ENCODE data around the gene LKAAEAR1. TPM values are rescaled to one million over a fixed set of nuclear protein-coding genes. Genes with fewer than 3 reads are reported as not detected.
"Not testable (repeated sequence)": the region's sequence is repeated elsewhere in the genome, so short reads cannot be mapped to it uniquely, and the experiment has no call there.

The LKAAEAR1 gene, protein sequence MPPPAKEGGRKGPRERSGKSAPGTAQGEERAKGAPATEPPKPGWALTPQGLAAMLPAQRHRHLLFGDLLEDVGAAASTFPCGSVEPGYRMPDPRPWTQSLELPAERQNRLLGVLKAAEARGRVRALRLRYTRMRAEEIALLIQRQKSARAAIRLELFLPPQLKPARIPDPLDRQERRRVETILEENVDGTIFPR
- under 1 TPM in 1 of 4 donors, not detected in 3; 0.81 TPM for total RNA-seq

DNA sequence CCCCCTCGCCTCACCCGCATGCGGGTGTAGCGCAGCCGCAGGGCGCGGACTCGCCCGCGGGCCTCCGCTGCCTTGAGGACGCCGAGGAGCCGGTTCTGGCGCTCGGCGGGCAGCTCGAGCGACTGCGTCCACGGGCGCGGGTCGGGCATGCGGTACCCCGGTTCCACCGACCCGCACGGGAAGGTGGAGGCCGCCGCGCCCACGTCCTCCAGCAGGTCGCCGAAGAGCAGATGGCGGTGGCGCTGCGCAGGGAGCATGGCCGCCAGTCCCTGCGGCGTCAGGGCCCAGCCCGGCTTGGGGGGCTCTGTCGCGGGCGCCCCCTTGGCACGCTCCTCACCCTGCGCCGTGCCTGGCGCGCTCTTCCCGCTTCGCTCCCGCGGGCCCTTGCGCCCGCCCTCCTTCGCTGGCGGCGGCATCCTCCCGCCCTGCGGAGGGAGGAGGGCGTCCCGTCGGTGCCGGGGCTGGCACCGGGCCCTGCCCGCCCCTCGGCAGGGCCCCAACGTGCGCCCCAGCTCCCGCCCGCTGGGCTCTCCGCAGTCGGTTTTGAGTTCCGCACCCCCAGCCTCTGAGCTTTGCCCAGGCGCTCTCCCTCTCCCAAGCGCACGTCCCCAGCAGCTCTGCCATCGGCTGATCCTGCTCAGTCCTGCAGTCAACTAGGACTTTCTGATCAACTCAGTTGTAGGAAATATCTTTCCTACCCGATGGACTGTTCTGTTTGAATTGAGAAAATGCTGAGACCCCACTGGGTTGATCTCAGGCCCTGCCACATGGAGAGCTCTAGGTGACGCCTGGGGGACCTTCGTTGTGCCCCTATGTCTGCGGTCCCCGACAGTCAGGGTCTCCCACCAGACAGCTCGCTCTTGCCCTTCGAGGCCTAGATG, at the start of gene LKAAEAR1:
Gene LKAAEAR1 (minus strand): TSS at position 595 of the 881 bp plus-strand sequence. CDS start 179 bp downstream, at position 416.
- Histone ChIP-seq H3K9me3 (peaks cover 0 to 3% (median 0%) of the 10 kb centered on the region in 3 donors), H3K27me3 (peaks cover 53% of the 10 kb centered on the region), H3K4me3 (peak within 1 kb of the TSS; percentile 23 to 62), H3K27ac (no peak within 1 kb of the TSS), H3K4me1 (peaks cover 0 to 42% (median 13%) of the 10 kb centered on the region in 3 donors), H3K36me3 (no peaks in the 10 kb centered on the region)
- ATAC-seq: no peak
- 0% methylated on average over 3 of the region's 86 CpGs; no CpG with 5 or more reads in 1 of the 2 donors for WGBS, 2 donors (ENCODE audit: low coverage in 1 of 2)
- TF ChIP-seq POLR2A (IDR thresholded peaks at IDR 0.05): peak in 1 of 2 donors; percentile 6
- no peak for TF ChIP-seq POLR2AphosphoS5 (IDR thresholded peaks at IDR 0.05)

DNA sequence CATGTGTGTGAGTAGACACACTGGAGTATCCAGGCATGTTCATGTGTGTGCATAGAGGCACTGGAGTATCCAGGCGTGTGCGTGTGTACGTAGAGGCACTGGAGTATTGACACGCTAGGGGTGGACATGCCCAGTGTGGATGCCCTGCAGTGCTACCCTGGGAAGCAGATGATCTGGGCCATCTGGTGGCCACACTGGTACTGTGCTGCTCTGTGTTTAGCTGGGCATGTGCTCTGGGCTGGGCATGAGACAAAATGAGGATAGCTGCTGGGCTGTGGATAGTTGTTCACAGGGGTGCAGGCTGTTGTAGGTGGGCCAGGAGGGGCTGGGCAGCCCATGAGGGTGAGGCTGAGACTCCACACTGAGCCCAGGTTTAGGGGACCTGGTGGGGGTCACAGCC, 47.2 kb upstream of the LKAAEAR1 start:
- Histone ChIP-seq H3K36me3 (no peaks in the 10 kb centered on the region), H3K4me3 (no peak overlapping the region), H3K4me1 (no peaks in the 10 kb centered on the region), H3K27me3 (peaks cover 44% of the 10 kb centered on the region), H3K27ac (no peak overlapping the region), H3K9me3 (no peaks in the 10 kb centered on the region)
- WGBS, 2 donors (ENCODE audit: low coverage in 1 of 2): 72 to 90% methylated on average over 2 to 4 of the region's 4 CpGs
- ATAC-seq: no peak
- TF ChIP-seq, protein P1, sequence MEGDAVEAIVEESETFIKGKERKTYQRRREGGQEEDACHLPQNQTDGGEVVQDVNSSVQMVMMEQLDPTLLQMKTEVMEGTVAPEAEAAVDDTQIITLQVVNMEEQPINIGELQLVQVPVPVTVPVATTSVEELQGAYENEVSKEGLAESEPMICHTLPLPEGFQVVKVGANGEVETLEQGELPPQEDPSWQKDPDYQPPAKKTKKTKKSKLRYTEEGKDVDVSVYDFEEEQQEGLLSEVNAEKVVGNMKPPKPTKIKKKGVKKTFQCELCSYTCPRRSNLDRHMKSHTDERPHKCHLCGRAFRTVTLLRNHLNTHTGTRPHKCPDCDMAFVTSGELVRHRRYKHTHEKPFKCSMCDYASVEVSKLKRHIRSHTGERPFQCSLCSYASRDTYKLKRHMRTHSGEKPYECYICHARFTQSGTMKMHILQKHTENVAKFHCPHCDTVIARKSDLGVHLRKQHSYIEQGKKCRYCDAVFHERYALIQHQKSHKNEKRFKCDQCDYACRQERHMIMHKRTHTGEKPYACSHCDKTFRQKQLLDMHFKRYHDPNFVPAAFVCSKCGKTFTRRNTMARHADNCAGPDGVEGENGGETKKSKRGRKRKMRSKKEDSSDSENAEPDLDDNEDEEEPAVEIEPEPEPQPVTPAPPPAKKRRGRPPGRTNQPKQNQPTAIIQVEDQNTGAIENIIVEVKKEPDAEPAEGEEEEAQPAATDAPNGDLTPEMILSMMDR (IDR thresholded peaks at IDR 0.05): no peak
- TF ChIP-seq POLR2A (IDR thresholded peaks at IDR 0.05) (no peak), EP300 (IDR thresholded peaks at IDR 0.05) (no peak), POLR2AphosphoS5 (IDR thresholded peaks at IDR 0.05) (no peak)

DNA sequence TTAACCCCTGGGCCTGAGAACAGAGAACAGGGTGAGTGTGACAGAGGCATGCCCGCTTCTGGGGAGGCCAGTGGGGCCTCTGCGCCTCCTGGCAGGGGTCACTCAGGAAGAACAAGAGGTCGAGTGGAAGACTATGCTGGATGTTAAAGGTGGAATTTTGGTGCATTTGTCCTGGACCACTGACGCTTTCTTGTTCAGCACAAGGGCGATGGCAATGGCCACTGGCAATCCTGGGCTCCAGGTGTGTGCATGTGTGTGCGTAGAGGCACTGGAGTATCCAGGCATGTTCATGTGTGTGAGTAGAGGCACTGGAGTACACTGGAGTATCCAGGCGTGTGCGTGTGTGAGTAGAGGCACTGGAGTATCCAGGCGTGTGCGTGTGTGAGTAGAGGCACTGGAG, 46.7 kb upstream of the LKAAEAR1 start:
- H3K27ac ChIP-seq: no peak overlapping the region
- no peaks in the 10 kb centered on the region for H3K9me3 ChIP-seq
- ATAC-seq: no peak
- 48 to 64% methylated on average over 3 to 7 of the region's 10 CpGs for WGBS, 2 donors (ENCODE audit: low coverage in 1 of 2)
- peaks cover 44% of the 10 kb centered on the region for H3K27me3 ChIP-seq
- no peak for TF ChIP-seq POLR2AphosphoS5 (IDR thresholded peaks at IDR 0.05)
- TF ChIP-seq EP300 (IDR thresholded peaks at IDR 0.05): no peak
- TF ChIP-seq POLR2A (IDR thresholded peaks at IDR 0.05): no peak
- TF ChIP-seq, protein P1 (IDR thresholded peaks at IDR 0.05): no peak
- no peaks in the 10 kb centered on the region for H3K4me1 ChIP-seq
- no peaks in the 10 kb centered on the region for H3K36me3 ChIP-seq
- H3K4me3 ChIP-seq: no peak overlapping the region

DNA sequence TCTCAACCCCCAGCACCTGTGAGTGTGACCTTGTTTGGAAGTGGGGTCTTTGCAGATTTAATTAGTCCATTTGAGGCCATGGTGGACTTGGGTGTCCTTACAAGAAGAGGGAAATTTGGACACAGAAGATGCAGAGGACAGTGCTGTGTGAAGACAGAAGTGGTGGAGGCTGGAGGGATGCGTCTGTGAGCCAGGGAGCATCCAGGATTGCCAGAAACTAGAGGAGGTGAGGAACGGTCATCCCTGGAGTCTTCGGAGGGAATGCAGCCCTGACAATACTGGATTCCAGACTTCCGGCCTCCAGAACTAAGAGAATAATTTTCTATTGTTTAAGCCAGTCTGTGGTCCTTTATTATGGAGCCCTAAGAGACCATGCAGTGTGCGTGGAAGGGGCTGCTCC, 46.1 kb upstream of the LKAAEAR1 start:
- no peak for ATAC-seq
- no peak for TF ChIP-seq POLR2AphosphoS5 (IDR thresholded peaks at IDR 0.05)
- no peak overlapping the region for H3K4me3 ChIP-seq
- no peak overlapping the region for H3K27ac ChIP-seq
- peaks cover 44% of the 10 kb centered on the region for H3K27me3 ChIP-seq
- no peaks in the 10 kb centered on the region for H3K9me3 ChIP-seq
- WGBS, 2 donors (ENCODE audit: low coverage in 1 of 2): 53 to 63% methylated on average over 2 to 5 of the region's 5 CpGs
- no peaks in the 10 kb centered on the region for H3K4me1 ChIP-seq
- H3K36me3 ChIP-seq: no peaks in the 10 kb centered on the region

DNA sequence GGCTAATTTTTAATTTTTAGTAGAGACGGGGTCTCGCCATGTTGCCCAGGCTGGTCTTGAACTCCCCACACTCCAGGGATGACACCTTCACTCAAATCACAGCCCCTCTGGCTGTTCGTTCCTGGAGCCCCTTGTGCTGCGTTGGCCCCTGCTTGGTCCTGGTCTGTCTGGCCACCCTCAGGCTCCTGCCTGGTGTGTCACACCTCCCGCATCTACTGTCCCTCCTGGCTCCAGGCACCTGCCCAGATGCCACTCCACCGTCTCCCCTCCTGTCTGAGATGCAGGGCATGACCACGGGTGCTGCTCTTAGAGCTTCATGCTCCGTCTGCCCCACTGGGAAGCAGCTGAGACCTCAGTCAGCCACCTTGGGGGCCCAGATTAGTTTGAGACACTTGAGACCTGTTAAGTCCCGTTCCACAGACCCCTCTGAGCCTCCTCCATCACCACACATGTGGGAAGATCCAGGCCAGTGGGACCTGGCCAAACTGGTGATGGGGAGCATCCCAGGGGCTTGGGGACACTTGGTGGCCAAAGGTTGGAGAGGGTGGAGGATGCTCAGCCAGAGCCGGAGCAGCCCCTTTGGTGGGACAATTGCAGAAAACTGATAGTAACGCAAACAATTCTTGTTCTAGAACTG, 45.1 kb upstream of the LKAAEAR1 start:
- WGBS, 2 donors (ENCODE audit: low coverage in 1 of 2): 92% methylated on average over 5 of the region's 11 CpGs; no CpG with 5 or more reads in 1 of the 2 donors
- H3K4me1 ChIP-seq: no peaks in the 10 kb centered on the region
- no peak overlapping the region for H3K4me3 ChIP-seq
- no peaks in the 10 kb centered on the region for H3K36me3 ChIP-seq
- no peak overlapping the region for H3K27ac ChIP-seq
- no peaks in the 10 kb centered on the region for H3K9me3 ChIP-seq
- H3K27me3 ChIP-seq: peaks cover 46% of the 10 kb centered on the region
- ATAC-seq: no peak
- TF ChIP-seq EP300 (IDR thresholded peaks at IDR 0.05): no peak

- WGBS, 2 donors (ENCODE audit: low coverage in 1 of 2): 78% methylated on average over 10 to 11 of the region's 11 CpGs
- peaks cover 48% of the 10 kb centered on the region for H3K27me3 ChIP-seq
- not testable (repeated sequence) for H3K4me3 ChIP-seq, H3K36me3 ChIP-seq, H3K9me3 ChIP-seq, H3K27ac ChIP-seq, H3K4me1 ChIP-seq, ATAC-seq
Measured at GRCh38 chr20:64123517-64123916, 39.3 kb upstream of the LKAAEAR1 start.

GRCh38 chr20:64122927-64123326, 38.7 kb upstream of the LKAAEAR1 start:
- WGBS, 2 donors (ENCODE audit: low coverage in 1 of 2): 74 to 76% methylated on average over 5 to 11 of the region's 11 CpGs
- not testable (repeated sequence) for H3K9me3 ChIP-seq, ATAC-seq, H3K27ac ChIP-seq, H3K4me1 ChIP-seq, H3K4me3 ChIP-seq, H3K36me3 ChIP-seq
- H3K27me3 ChIP-seq: peaks cover 43% of the 10 kb centered on the region
